Panc1 (cell line): ENCODE measurements around the gene TBC1D23.

ENCODE experiments used
- CTCF ChIP-seq: fragments of 450-650 bp; IDR thresholded peaks from 2 replicates; pipeline ENCODE4 v1.5.1; 2017; ENCODE audit warnings: mild to moderate bottlenecking
- POLR2AphosphoS5 ChIP-seq: IDR thresholded peaks from 2 replicates; pipeline ENCODE4 v1.6.1; 2012; ENCODE audit warnings: mild to moderate bottlenecking, low read depth, low read length, moderate library complexity
- SIN3A ChIP-seq: IDR thresholded peaks from 2 replicates; pipeline ENCODE4 v1.6.1; 2012; ENCODE audit warnings: low read depth, mild to moderate bottlenecking, low read length, moderate library complexity, borderline replicate concordance; ENCODE audit not compliant: insufficient read depth
- TCF7L2 ChIP-seq: IDR thresholded peaks from 2 replicates; pipeline ENCODE4 v1.6.1; 2011; ENCODE audit warnings: mild to moderate bottlenecking, low read depth, low read length, inconsistent platforms
- TF ChIP-seq, protein P1 (sequence below), 2 experiments: IDR thresholded peaks; 2 replicates each; pipeline ENCODE4 v1.6.1; 2011 to 2012; ENCODE audit warnings: low read depth in 2 of 2, control low read depth in 1 of 2, low read length in 1 of 2, mild to moderate bottlenecking in 1 of 2, moderate library complexity in 1 of 2; ENCODE audit not compliant: insufficient read depth in 1 of 2

- no peak for TF ChIP-seq CTCF
- TF ChIP-seq POLR2AphosphoS5: no peak
- TF ChIP-seq, protein P1, sequence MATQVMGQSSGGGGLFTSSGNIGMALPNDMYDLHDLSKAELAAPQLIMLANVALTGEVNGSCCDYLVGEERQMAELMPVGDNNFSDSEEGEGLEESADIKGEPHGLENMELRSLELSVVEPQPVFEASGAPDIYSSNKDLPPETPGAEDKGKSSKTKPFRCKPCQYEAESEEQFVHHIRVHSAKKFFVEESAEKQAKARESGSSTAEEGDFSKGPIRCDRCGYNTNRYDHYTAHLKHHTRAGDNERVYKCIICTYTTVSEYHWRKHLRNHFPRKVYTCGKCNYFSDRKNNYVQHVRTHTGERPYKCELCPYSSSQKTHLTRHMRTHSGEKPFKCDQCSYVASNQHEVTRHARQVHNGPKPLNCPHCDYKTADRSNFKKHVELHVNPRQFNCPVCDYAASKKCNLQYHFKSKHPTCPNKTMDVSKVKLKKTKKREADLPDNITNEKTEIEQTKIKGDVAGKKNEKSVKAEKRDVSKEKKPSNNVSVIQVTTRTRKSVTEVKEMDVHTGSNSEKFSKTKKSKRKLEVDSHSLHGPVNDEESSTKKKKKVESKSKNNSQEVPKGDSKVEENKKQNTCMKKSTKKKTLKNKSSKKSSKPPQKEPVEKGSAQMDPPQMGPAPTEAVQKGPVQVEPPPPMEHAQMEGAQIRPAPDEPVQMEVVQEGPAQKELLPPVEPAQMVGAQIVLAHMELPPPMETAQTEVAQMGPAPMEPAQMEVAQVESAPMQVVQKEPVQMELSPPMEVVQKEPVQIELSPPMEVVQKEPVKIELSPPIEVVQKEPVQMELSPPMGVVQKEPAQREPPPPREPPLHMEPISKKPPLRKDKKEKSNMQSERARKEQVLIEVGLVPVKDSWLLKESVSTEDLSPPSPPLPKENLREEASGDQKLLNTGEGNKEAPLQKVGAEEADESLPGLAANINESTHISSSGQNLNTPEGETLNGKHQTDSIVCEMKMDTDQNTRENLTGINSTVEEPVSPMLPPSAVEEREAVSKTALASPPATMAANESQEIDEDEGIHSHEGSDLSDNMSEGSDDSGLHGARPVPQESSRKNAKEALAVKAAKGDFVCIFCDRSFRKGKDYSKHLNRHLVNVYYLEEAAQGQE (IDR thresholded peaks at IDR 0.05; ENCODE audit: insufficient read depth in 1 of 2, low read depth in 2 of 2, low read length in 1 of 2): no peak
- no peak for TF ChIP-seq SIN3A
- no peak for TF ChIP-seq TCF7L2
Observed at GRCh38 chr3:100331660-100332059, 70.9 kb downstream of the TBC1D23 start.
